Small intestine (tissue), 7 donors: ENCODE results near the gene WFDC13. TPM values are rescaled to one million over a fixed set of nuclear protein-coding genes. Genes with fewer than 3 reads are reported as not detected.
"Not testable (repeated sequence)": the region's sequence is repeated elsewhere in the genome, so short reads cannot be mapped to it uniquely, and the experiment has no call there.

Experiments
- DNase-seq, 2 donors: peaks; one replicate each; pipeline versions ENCODE4 v3.0.0 to v3.0.0-alpha.2; 2013
- FAIRE-seq: peaks from 2 replicates; lab custom pipeline; 2012; peaks lifted over from hg19 to GRCh38; lab: Jason Lieb, UNC
- H3K27ac ChIP-seq, 3 donors: one replicate each; pipeline ENCODE4 v1.5.1; 2013; ENCODE audit warnings: low read length in 2 of 3, mild to moderate bottlenecking in 2 of 3, control low read depth in 1 of 3, inconsistent platforms in 1 of 3, low read depth in 1 of 3, moderate library complexity in 1 of 3
- H3K27me3 ChIP-seq, 3 donors: one replicate each; pipeline ENCODE4 v1.6.1; 2013; ENCODE audit warnings: low read length in 3 of 3, inconsistent platforms in 1 of 3; ENCODE audit not compliant: control insufficient read depth in 3 of 3, insufficient read depth in 3 of 3
- H3K36me3 ChIP-seq, 3 donors: one replicate each; pipeline ENCODE4 v1.6.1; 2013; ENCODE audit warnings: low read length in 3 of 3, inconsistent platforms in 1 of 3, low read depth in 1 of 3, mild to moderate bottlenecking in 1 of 3, moderate library complexity in 1 of 3; ENCODE audit not compliant: control insufficient read depth in 3 of 3, insufficient read depth in 2 of 3
- H3K4me1 ChIP-seq, 3 donors: one replicate each; pipeline ENCODE4 v1.6.1; 2013; ENCODE audit warnings: low read length in 2 of 3, inconsistent platforms in 1 of 3, low read depth in 1 of 3, mild to moderate bottlenecking in 1 of 3, moderate library complexity in 1 of 3; ENCODE audit not compliant: control insufficient read depth in 3 of 3, insufficient read depth in 2 of 3
- H3K4me3 ChIP-seq, 3 donors: one replicate each; pipeline ENCODE4 v1.5.1; 2013; ENCODE audit warnings: low read length in 3 of 3, control low read depth in 1 of 3, inconsistent platforms in 1 of 3, low read depth in 1 of 3, mild to moderate bottlenecking in 1 of 3, moderate library complexity in 1 of 3
- H3K9me3 ChIP-seq, 2 donors: one replicate each; pipeline ENCODE4 v1.6.1; 2013; ENCODE audit warnings: low read depth in 1 of 2, low read length in 1 of 2; ENCODE audit not compliant: control insufficient read depth in 2 of 2, insufficient read depth in 1 of 2
- WGBS, 3 donors: extraction: QIAGEN DNeasy Blood & Tissue Kit; methylation state at CpG; one replicate each; pipeline ENCODE4 v1.1.7; 2013; 5-methylcytosine and 5-hydroxymethylcytosine counted together
- polyA plus RNA-seq, 4 donors: library from polyadenylated mRNA; stranded (reverse) in 3 of 4; unstranded in 1 of 4; fragments of 200-250 nt in 3 of 4; fragments of 120-200 nt in 1 of 4; gene quantifications; one replicate each; pipeline versions ENCODE4 v1.2.1 to v1.2.3, GENCODE V29; 2013
- donor health status: healthy with polysubstance abuse.
- donor health status: control.
- donor health status: control.
- donor health status: Bipolar disorder and iron deficiency.
- donor health status: healthy.

The WFDC13 gene
- polyA plus RNA-seq, 4 donors = 0.04 TPM; not detected in 3

- Histone ChIP-seq H3K36me3 (no peaks in the 10 kb centered on the region), H3K4me3 (no peak within 1 kb of the TSS), H3K4me1 (peaks cover 0 to 2% (median 0%) of the 10 kb centered on the region in 3 donors), H3K9me3 (no peaks in the 10 kb centered on the region), H3K27me3 (no peaks in the 10 kb centered on the region), H3K27ac (no peak within 1 kb of the TSS)
- FAIRE-seq (no peak), DNase-seq (peak in 1 of 2 donors; percentile 80)
- WGBS, 3 donors = 64 to 91% (median 75%) methylated on average over 1 of the region's 1 CpG
Observed at GRCh38 chr20:45704969-45705637, 3.3 kb downstream of the WFDC13 start, which contains the start of gene WFDC10B. Gene WFDC10B (minus strand): TSS chr20:45705019. CDS start chr20:45685992, 19,027 bp downstream.

- H3K27ac ChIP-seq, H3K36me3 ChIP-seq, DNase-seq, H3K27me3 ChIP-seq, H3K9me3 ChIP-seq, FAIRE-seq, H3K4me3 ChIP-seq, H3K4me1 ChIP-seq: not testable (repeated sequence)
Observed at GRCh38 chr20:45716141-45716688, 14.4 kb downstream of the WFDC13 start.

GRCh38 chr20:45722047-45722446, 20.2 kb downstream of the WFDC13 start, which contains the start of gene SPINT4:
Gene SPINT4 (plus strand): TSS chr20:45722347. CDS start chr20:45722368, 21 bp downstream.
- FAIRE-seq = no peak
- H3K9me3 ChIP-seq = no peaks in the 10 kb centered on the region
- no peaks in the 10 kb centered on the region for H3K4me1 ChIP-seq
- no peaks in the 10 kb centered on the region for H3K36me3 ChIP-seq
- H3K27me3 ChIP-seq = no peaks in the 10 kb centered on the region
- H3K27ac ChIP-seq = no peak within 1 kb of the TSS
- DNase-seq = no peak
- H3K4me3 ChIP-seq = no peak within 1 kb of the TSS
- 84 to 86% (median 84%) methylated on average over 1 of the region's 1 CpG for WGBS, 3 donors

GRCh38 chr20:45725134-45725533, 23.3 kb downstream of the WFDC13 start:
- Histone ChIP-seq H3K27ac (no peak overlapping the region), H3K27me3 (no peaks in the 10 kb centered on the region), H3K4me1 (no peaks in the 10 kb centered on the region), H3K4me3 (no peak overlapping the region), H3K36me3 (no peaks in the 10 kb centered on the region), H3K9me3 (no peaks in the 10 kb centered on the region)
- FAIRE-seq (no peak), DNase-seq (no peak)

GRCh38 chr20:45727044-45727443, 25.2 kb downstream of the WFDC13 start:
- Histone ChIP-seq H3K4me3 (no peak overlapping the region), H3K4me1 (no peaks in the 10 kb centered on the region), H3K36me3 (no peaks in the 10 kb centered on the region), H3K27me3 (no peaks in the 10 kb centered on the region), H3K27ac (no peak overlapping the region), H3K9me3 (peaks cover 0 to 2% of the 10 kb centered on the region in 2 donors)
- WGBS, 3 donors = 10 to 23% (median 16%) methylated on average over 2 of the region's 2 CpGs
- no peak for FAIRE-seq
- peak; percentile 8 to 14 for DNase-seq

GRCh38 chr20:45732199-45732598, 30.4 kb downstream of the WFDC13 start:
- Histone ChIP-seq H3K4me3 (no peak overlapping the region), H3K27ac (no peak overlapping the region), H3K4me1 (no peaks in the 10 kb centered on the region), H3K27me3 (no peaks in the 10 kb centered on the region), H3K9me3 (peaks cover 0 to 7% of the 10 kb centered on the region in 2 donors), H3K36me3 (no peaks in the 10 kb centered on the region)
- DNase-seq (no peak), FAIRE-seq (no peak)

GRCh38 chr20:45735552-45735951, 33.7 kb downstream of the WFDC13 start:
- FAIRE-seq (no peak), DNase-seq (no peak)
- no peak overlapping the region for H3K27ac ChIP-seq
- H3K36me3 ChIP-seq = no peaks in the 10 kb centered on the region
- no peak overlapping the region for H3K4me3 ChIP-seq
- H3K9me3 ChIP-seq = peaks cover 0 to 7% of the 10 kb centered on the region in 2 donors
- 76 to 93% (median 85%) methylated on average over 8 of the region's 8 CpGs for WGBS, 3 donors
- no peaks in the 10 kb centered on the region for H3K27me3 ChIP-seq
- no peaks in the 10 kb centered on the region for H3K4me1 ChIP-seq

GRCh38 chr20:45735988-45736387, 34.1 kb downstream of the WFDC13 start:
- 89 to 96% (median 95%) methylated on average over 23 of the region's 23 CpGs for WGBS, 3 donors
- Histone ChIP-seq H3K4me1 (no peaks in the 10 kb centered on the region), H3K36me3 (no peaks in the 10 kb centered on the region), H3K4me3 (no peak overlapping the region), H3K27me3 (no peaks in the 10 kb centered on the region), H3K9me3 (peaks cover 0 to 7% of the 10 kb centered on the region in 2 donors), H3K27ac (no peak overlapping the region)
- DNase-seq (no peak), FAIRE-seq (no peak)
